Neural progenitor cell (in vitro differentiated cells): ENCODE results near the gene ERCC1.

Experiments used
- CTCF ChIP-seq: fragments of 200-600 bp; sonication (generic); IDR thresholded peaks from 2 replicates; pipeline ENCODE4 v1.5.1; 2017; ENCODE audit warnings: antibody characterized with exemption, mild to moderate bottlenecking
- EZH2 ChIP-seq: fragments of 200-600 bp; sonication (generic); IDR thresholded peaks from 2 replicates; pipeline ENCODE4 v1.6.1; 2017; ENCODE audit warnings: antibody characterized with exemption, mild to moderate bottlenecking, moderate library complexity
- EZH2phosphoT487 ChIP-seq: fragments of 200-600 bp; sonication (generic); IDR thresholded peaks from 2 replicates; pipeline ENCODE4 v1.6.1; 2017; ENCODE audit warnings: antibody characterized with exemption

GRCh38 chr19:45357445-45357783 lies 66.3 kb downstream of the ERCC1 start:
- no peak for TF ChIP-seq CTCF
- TF ChIP-seq EZH2: no peak
- TF ChIP-seq EZH2phosphoT487: no peak
